ENCODE measurements around the gene CA10.

Gene CA10

DNA sequence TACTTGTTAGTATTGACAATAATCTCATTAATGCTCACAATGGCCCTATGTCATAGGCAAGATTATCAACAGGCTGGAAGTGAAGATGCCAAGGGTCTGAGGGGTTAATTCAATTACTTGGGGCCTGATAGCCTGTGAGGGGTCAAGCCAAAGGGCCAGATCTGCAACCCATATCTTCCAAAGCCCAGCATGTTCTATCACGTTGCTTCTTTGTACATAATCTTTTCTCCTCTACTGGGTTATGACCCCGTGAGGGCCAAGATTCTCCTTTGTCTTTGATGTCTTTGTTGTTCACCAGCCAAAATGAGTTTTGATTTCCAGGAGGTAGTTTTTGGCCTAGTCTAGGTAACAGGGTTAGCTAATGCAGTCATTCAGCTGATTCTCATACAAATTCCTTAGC lies 551.0 kb downstream of the CA10 start:
- no peak overlapping the region for H3K4me3 ChIP-seq (ENCODE audit: insufficient read depth, low read length, poor library complexity, severe bottlenecking)
- no peak overlapping the region for H3K4me2 ChIP-seq (ENCODE audit: low read depth, low read length, poor library complexity, severe bottlenecking)
- no peak overlapping the region for H3K27ac ChIP-seq (ENCODE audit: low read depth, low read length)
- H3K79me2 ChIP-seq (ENCODE audit: insufficient read depth, low read length), result no peaks in the 10 kb centered on the region
- H3K9me2 ChIP-seq (replicated peaks; ENCODE audit: insufficient read depth, low read length), result no peaks in the 10 kb centered on the region
- H3K9ac ChIP-seq (ENCODE audit: low read length), result no peak overlapping the region
- H4K20me1 ChIP-seq (ENCODE audit: low read depth, low read length), result no peaks in the 10 kb centered on the region
- H3K9me3 ChIP-seq (ENCODE audit: insufficient read depth, low read length), result no peaks in the 10 kb centered on the region
- no peak overlapping the region for H2AFZ ChIP-seq (ENCODE audit: low read depth, low read length, severe bottlenecking)
- no peaks in the 10 kb centered on the region for H3F3A ChIP-seq (ENCODE audit: insufficient read depth)
- TF ChIP-seq, protein P1, sequence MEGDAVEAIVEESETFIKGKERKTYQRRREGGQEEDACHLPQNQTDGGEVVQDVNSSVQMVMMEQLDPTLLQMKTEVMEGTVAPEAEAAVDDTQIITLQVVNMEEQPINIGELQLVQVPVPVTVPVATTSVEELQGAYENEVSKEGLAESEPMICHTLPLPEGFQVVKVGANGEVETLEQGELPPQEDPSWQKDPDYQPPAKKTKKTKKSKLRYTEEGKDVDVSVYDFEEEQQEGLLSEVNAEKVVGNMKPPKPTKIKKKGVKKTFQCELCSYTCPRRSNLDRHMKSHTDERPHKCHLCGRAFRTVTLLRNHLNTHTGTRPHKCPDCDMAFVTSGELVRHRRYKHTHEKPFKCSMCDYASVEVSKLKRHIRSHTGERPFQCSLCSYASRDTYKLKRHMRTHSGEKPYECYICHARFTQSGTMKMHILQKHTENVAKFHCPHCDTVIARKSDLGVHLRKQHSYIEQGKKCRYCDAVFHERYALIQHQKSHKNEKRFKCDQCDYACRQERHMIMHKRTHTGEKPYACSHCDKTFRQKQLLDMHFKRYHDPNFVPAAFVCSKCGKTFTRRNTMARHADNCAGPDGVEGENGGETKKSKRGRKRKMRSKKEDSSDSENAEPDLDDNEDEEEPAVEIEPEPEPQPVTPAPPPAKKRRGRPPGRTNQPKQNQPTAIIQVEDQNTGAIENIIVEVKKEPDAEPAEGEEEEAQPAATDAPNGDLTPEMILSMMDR (IDR thresholded peaks at IDR 0.05; ENCODE audit: insufficient read depth, low read length, poor library complexity, severe bottlenecking), result no peak
- no peak for TF ChIP-seq EZH2phosphoT487 (conservative IDR thresholded peaks at IDR 0.05; ENCODE audit: low read length)
- H3K27me3 ChIP-seq (ENCODE audit: low read length), result no peaks in the 10 kb centered on the region
- no peaks in the 10 kb centered on the region for H3K36me3 ChIP-seq (ENCODE audit: low read length)

DNA sequence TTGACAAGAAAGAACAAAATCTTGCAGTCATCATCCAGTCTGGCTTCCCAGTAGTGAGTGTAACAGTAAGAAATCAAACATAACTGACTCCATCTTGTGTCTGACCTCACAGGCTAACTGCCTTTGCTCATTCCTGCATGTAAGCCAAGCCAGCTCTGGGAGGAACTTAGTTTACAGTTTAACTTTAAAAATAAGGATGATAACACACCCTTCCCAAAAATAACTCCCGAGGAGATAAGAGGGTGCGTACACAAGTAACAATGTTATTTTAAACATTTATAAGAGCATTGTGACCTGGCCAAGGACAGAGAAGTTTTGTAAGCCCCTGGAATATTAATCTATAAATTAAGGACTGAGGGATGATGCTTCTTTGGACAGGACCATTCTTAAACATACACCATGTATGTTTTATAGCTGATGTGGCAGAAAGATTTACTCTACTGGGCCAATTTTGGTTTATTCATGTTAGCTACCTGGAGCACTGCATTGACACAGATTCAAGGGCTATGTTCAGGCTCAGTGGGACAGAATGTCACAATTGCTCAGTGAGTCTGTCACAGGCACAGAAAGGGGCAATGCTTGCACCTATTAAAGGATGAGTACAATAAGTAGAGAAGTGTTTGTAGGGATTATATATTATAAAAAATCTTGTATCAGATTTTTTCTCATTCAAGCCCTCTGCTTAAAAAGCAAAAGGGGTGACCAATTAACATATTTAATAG lies 554.1 kb downstream of the CA10 start:
- H3K4me3 ChIP-seq (ENCODE audit: insufficient read depth, low read length, poor library complexity, severe bottlenecking), result no peak overlapping the region
- H3K9ac ChIP-seq (ENCODE audit: low read length), result no peak overlapping the region
- H3K27ac ChIP-seq (ENCODE audit: low read depth, low read length), result no peak overlapping the region
- TF ChIP-seq, protein P1 (IDR thresholded peaks at IDR 0.05; ENCODE audit: insufficient read depth, low read length, poor library complexity, severe bottlenecking), result no peak
- TF ChIP-seq EZH2phosphoT487 (conservative IDR thresholded peaks at IDR 0.05; ENCODE audit: low read length), result no peak
- no peaks in the 10 kb centered on the region for H4K20me1 ChIP-seq (ENCODE audit: low read depth, low read length)
- no peaks in the 10 kb centered on the region for H3K79me2 ChIP-seq (ENCODE audit: insufficient read depth, low read length)
- no peak overlapping the region for H2AFZ ChIP-seq (ENCODE audit: low read depth, low read length, severe bottlenecking)
- H3K4me2 ChIP-seq (ENCODE audit: low read depth, low read length, poor library complexity, severe bottlenecking), result no peak overlapping the region
- H3K36me3 ChIP-seq (ENCODE audit: low read length), result no peaks in the 10 kb centered on the region
- no peaks in the 10 kb centered on the region for H3K27me3 ChIP-seq (ENCODE audit: low read length)
- no peaks in the 10 kb centered on the region for H3F3A ChIP-seq (ENCODE audit: insufficient read depth)
- H3K9me3 ChIP-seq (ENCODE audit: insufficient read depth, low read length), result no peaks in the 10 kb centered on the region
- no peaks in the 10 kb centered on the region for H3K9me2 ChIP-seq (replicated peaks; ENCODE audit: insufficient read depth, low read length)

DNA sequence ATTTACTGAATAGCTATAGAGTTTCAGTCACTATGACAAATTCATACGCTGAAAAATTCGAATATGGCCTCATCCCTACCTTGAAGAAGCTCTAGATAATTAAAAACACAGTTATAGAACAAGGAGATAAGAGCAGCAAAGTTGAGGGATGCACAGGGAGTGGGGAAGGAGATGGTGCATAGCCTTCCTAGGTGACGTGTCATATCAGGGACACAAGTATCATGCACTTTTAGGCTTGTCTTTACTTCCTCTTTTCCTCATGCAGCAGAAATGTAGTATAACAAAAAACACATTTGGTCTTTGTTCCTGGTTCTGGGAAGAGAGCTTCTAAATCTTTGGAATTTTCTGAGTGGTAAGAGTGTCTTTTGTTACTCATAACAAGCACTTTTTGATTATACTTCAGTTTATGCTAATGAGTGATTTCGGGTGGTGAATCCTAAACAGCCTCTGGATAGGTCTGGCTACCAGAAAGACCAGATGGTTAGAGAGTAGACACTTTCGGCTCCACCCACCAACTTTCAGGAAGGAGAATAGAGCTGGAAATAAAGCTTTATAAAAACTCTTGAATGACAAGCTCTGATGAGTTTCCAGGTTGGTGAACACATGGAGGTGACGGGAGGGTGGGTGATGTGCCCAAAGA lies 556.8 kb downstream of the CA10 start:
- Histone ChIP-seq H3K9me3 (ENCODE audit: insufficient read depth, low read length) (no peaks in the 10 kb centered on the region), H3K79me2 (ENCODE audit: insufficient read depth, low read length) (no peaks in the 10 kb centered on the region), H3K9me2 (replicated peaks; ENCODE audit: insufficient read depth, low read length) (no peaks in the 10 kb centered on the region), H3K27ac (ENCODE audit: low read depth, low read length) (no peak overlapping the region), H3K9ac (ENCODE audit: low read length) (no peak overlapping the region), H3K36me3 (ENCODE audit: low read length) (no peaks in the 10 kb centered on the region), H3F3A (ENCODE audit: insufficient read depth) (no peaks in the 10 kb centered on the region), H2AFZ (ENCODE audit: low read depth, low read length, severe bottlenecking) (no peak overlapping the region), H3K27me3 (ENCODE audit: low read length) (no peaks in the 10 kb centered on the region), H3K4me2 (ENCODE audit: low read depth, low read length, poor library complexity, severe bottlenecking) (no peak overlapping the region), H3K4me3 (ENCODE audit: insufficient read depth, low read length, poor library complexity, severe bottlenecking) (no peak overlapping the region), H4K20me1 (ENCODE audit: low read depth, low read length) (no peaks in the 10 kb centered on the region)
- TF ChIP-seq EZH2phosphoT487 (conservative IDR thresholded peaks at IDR 0.05; ENCODE audit: low read length), result no peak
- TF ChIP-seq, protein P1 (IDR thresholded peaks at IDR 0.05; ENCODE audit: insufficient read depth, low read length, poor library complexity, severe bottlenecking), result no peak

Data from SU-DHL-6 (cell line).